ENCODE results near the gene CADPS2. TPM values are rescaled to one million over a fixed set of nuclear protein-coding genes. Genes with fewer than 3 reads are reported as not detected.

The CADPS2 gene
- total and polyA plus RNA-seq, 2 of the 8 experiments (the other 6 are each of a cell fraction or from before 2014, with no cell fraction given), result 8.9 to 22.3 TPM

GRCh38 chr7:122403113-122403512 lies 483.1 kb downstream of the CADPS2 start (continued):
- TF ChIP-seq SP4 (IDR thresholded peaks at IDR 0.05; ENCODE audit: low read length) (no peak), SP2 (IDR thresholded peaks at IDR 0.05; ENCODE audit: low read length) (no peak), RNF2 (IDR thresholded peaks at IDR 0.05; ENCODE audit: borderline replicate concordance, low read depth, low read length, missing control alignments, poor library complexity, severe bottlenecking) (no peak), HDAC6 (IDR thresholded peaks at IDR 0.05; ENCODE audit: low read depth, low read length) (no peak), MAX (IDR thresholded peaks at IDR 0.05) (no peak), JUND (IDR thresholded peaks at IDR 0.05; ENCODE audit: low read length) (no peak)

Data from H1 (cell line).